Large intestine (tissue), 3 donors: ENCODE results near the gene DLG1. TPM values are rescaled to one million over a fixed set of nuclear protein-coding genes. Genes with fewer than 3 reads are reported as not detected.
"Not testable (repeated sequence)": the region's sequence is repeated elsewhere in the genome, so short reads cannot be mapped to it uniquely, and the experiment has no call there.

Experiments used
- DNase-seq, 2 donors: peaks; one replicate each; pipeline versions ENCODE4 v3.0.0 to v3.0.0-alpha.2; 2013
- H3K27ac ChIP-seq: one replicate; pipeline ENCODE4 v1.5.1; 2013; ENCODE audit warnings: low read length
- H3K27me3 ChIP-seq: 2 replicates; pipeline ENCODE4 v1.6.1; 2013; ENCODE audit warnings: low read length; ENCODE audit not compliant: control insufficient read depth, insufficient read depth
- H3K36me3 ChIP-seq: 2 replicates; pipeline ENCODE4 v1.6.1; 2013; ENCODE audit warnings: low read length; ENCODE audit not compliant: control insufficient read depth, insufficient read depth
- H3K4me1 ChIP-seq: one replicate; pipeline ENCODE4 v1.6.1; 2013; ENCODE audit warnings: low read length; ENCODE audit not compliant: control insufficient read depth, insufficient read depth
- H3K4me3 ChIP-seq: one replicate; pipeline ENCODE4 v1.5.1; 2013; ENCODE audit warnings: low read length
- H3K9me3 ChIP-seq: one replicate; pipeline ENCODE4 v1.6.1; 2013; ENCODE audit warnings: mild to moderate bottlenecking, low read depth, low read length, moderate library complexity; ENCODE audit not compliant: control insufficient read depth
- WGBS: methylation state at CpG from one replicate; pipeline ENCODE4 v1.1.5; 2013; ENCODE audit warnings: low lambda C conversion rate; ENCODE audit not compliant: insufficient coverage; 5-methylcytosine and 5-hydroxymethylcytosine counted together
- polyA plus RNA-seq: library from polyadenylated mRNA; unstranded; fragments of 120-200 nt; gene quantifications from one replicate; pipeline ENCODE4 v1.2.1, GENCODE V29; 2013

DLG1 gene
- polyA plus RNA-seq, 1 donor = 74.5 TPM

DNA sequence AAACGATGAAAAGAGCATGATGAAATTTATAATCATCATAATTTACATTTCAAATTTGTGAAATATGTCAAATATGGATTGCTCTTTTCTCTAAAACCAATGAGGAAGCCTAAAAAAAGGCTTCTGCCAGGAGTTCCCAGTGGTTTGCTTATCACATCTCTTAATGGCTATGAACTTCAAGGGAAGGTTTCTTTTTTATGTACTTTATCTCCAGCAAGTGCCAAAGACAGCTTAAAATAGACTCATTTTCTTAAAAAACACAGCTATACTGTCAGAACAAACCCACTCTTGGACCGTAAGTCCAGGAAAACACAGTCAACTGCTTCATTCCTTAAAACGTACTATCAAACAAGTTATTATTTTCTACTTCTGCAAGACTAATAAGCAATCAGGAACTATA, 80.2 kb downstream of the DLG1 start:
- Histone ChIP-seq H3K4me1 (peaks cover 3% of the 10 kb centered on the region), H3K36me3 (peaks cover 2% of the 10 kb centered on the region), H3K27me3 (no peaks in the 10 kb centered on the region), H3K4me3 (no peak overlapping the region), H3K27ac (no peak overlapping the region), H3K9me3 (no peaks in the 10 kb centered on the region)
- WGBS = 83% methylated on average over 2 of the region's 3 CpGs
- DNase-seq = no peak

DNA sequence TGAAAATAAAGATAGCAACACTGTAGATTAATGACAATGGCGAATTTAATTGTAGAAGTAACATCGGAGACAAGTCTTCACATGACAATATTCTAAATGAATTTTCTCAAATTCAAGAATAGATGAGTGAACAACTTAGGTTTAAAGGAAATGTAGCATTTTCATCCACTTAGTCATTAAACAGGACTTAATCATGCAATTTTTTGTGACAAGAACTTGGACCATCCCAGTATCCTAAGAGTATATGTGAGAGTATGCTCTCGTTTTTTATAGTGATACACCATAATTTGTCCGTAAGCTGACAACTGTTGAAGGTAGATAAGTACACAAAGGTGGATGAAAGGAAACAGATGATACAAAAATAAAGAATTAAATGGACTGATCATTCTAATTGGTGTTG, 81.5 kb downstream of the DLG1 start:
- H3K27ac ChIP-seq = no peak overlapping the region
- DNase-seq = no peak
- peaks cover 2% of the 10 kb centered on the region for H3K36me3 ChIP-seq
- H3K4me1 ChIP-seq = peaks cover 3% of the 10 kb centered on the region
- no peaks in the 10 kb centered on the region for H3K27me3 ChIP-seq
- 100% methylated on average over 3 of the region's 4 CpGs for WGBS
- no peak overlapping the region for H3K4me3 ChIP-seq
- H3K9me3 ChIP-seq = no peaks in the 10 kb centered on the region

DNA sequence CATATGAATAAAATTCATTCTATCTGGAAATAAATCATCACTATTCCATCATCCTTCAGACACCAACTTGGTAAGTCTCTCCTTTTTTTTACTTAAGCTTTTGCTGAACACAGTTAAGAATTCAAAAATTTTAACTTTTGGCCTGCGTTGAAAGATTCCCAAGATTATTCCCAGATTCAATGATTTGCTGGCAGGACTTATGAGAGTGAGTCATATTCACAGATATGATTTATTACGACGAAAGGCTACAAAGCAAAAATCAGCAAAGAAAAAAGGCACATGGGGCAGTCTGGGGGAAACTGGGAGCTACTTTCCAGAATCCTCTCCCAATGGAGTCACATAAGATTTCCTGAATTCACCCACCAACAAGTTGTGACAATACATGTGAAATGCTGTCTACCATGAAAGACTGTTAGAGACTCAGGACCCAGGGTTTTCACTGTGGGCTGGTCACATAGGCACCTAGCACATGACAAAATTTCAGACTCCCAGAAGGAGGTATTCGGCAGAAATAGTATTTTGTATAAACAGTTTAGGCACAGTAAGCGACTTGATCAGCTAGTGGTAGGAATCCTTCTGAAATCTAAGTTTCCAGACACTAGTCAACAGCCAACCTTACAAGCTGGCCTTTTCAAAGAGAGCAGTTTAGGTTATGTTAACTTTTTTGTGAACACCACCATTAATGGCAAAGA, 82.1 kb downstream of the DLG1 start:
- Histone ChIP-seq H3K27me3 (no peaks in the 10 kb centered on the region), H3K4me3 (no peak overlapping the region), H3K27ac (no peak overlapping the region), H3K36me3 (peaks cover 2% of the 10 kb centered on the region), H3K9me3 (no peaks in the 10 kb centered on the region), H3K4me1 (peaks cover 3% of the 10 kb centered on the region)
- no peak for DNase-seq
- 81% methylated on average over 5 of the region's 5 CpGs for WGBS

DNA sequence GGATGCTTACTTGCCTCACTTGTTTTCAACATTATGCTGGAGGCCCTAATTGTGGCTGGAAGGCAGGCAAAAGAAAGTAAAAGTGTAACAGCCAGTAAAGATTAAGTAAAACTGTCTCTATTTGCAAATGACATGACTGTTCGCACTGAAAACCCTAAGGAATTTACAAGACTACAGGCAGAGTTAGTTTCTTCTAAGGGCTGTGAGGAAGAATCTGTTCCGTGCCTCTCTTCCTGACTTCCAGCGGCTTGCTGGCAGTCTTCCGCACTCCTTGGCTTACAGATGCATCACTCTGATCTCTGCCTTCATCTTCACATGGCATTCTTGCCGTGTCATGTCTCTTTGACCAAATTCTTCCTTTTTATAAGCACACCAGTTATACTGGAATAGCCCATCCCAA, 86.1 kb downstream of the DLG1 start:
- no peaks in the 10 kb centered on the region for H3K27me3 ChIP-seq
- WGBS = 100% methylated on average over 2 of the region's 5 CpGs
- H3K4me3 ChIP-seq = no peak overlapping the region
- H3K4me1 ChIP-seq = no peaks in the 10 kb centered on the region
- H3K9me3 ChIP-seq = no peaks in the 10 kb centered on the region
- DNase-seq = no peak
- H3K27ac ChIP-seq = no peak overlapping the region
- no peaks in the 10 kb centered on the region for H3K36me3 ChIP-seq

DNA sequence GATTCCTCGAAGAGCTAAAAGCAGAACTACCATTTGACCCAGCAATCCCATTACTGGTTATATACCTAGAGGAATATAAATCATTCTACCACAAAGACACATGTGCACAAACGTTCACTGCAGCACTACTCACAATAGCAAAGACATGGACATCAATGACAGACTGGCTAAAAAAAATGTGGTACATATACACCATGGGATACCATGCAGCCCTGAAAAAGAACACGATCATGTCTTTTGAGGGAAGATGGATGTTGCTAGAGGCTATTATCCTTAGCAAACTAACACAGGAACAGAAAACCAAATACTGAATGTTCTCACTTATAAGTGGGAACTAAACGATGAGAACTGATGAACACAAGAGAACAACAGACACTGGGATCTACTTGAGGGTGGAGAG, 86.7 kb downstream of the DLG1 start:
- WGBS = 100% methylated on average over 2 of the region's 4 CpGs
- DNase-seq, H3K27ac ChIP-seq, H3K4me3 ChIP-seq, H3K36me3 ChIP-seq, H3K9me3 ChIP-seq, H3K27me3 ChIP-seq, H3K4me1 ChIP-seq: not testable (repeated sequence)

DNA sequence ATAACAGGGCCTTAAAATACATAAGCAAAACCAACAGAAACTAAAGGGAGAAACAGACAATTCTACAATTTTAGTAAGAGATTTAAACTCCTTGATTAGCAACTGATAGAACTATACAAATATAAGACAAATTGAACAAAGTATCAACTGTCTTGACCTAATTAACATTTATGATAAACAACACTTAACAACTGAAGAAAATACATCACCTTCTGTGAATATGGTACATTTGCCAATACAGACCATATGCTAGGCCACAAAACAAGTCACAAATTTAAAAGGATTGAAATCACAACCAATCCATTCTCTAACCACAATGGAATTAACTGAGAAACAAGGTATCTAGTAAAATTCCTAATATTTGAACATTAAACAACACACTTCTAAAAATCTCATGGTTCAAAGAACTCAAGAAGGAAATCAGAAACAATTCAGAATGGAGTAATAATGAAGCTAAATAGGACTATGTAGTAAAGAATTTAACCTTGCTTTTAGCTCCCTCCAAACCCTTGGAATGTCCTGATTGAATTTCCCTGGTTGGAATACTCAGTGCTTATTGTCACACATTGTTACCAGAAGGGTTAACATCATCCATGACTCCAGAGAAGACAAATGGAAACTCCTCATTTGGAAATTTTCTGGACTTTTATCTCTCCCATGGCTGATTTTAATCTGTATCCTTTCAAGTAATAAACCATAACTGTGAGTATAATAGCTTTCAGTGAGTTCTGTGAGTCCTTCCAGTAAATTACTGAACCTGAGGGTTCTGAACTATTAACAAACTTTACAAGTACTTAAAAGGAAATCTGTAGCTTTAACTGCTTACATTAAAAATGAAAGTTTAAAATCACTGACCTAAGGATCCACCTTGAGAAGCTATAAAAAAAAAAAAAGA, 88.8 kb downstream of the DLG1 start:
- H3K27ac ChIP-seq = no peak overlapping the region

DNA sequence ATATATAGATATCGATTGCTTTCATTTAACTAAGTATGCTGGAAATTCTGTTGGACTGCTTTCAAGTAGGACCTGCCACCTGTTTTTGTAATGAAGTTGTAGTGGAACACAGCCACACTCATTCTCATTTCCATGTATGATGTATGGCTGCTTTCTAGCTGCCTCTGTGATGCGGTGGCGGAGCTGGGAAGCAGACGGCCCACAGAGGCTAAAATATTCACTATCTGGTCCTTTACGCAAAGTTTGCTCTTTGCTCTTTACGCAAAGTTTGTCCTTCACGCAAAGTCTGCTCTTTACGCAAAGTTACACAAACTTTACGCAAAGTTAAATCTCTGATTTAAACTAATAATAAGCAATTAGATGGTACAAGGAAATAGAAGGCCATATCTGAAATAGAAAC, 91.5 kb downstream of the DLG1 start:
- no peak overlapping the region for H3K27ac ChIP-seq
- 100% methylated on average over 6 of the region's 9 CpGs for WGBS
- H3K4me1 ChIP-seq = no peaks in the 10 kb centered on the region
- no peaks in the 10 kb centered on the region for H3K27me3 ChIP-seq
- no peaks in the 10 kb centered on the region for H3K9me3 ChIP-seq
- H3K4me3 ChIP-seq = no peak overlapping the region
- H3K36me3 ChIP-seq = no peaks in the 10 kb centered on the region
- DNase-seq = no peak

More for the DNA sequence above, 88.8 kb downstream of the DLG1 start:
- no peak overlapping the region for H3K4me3 ChIP-seq
- no peaks in the 10 kb centered on the region for H3K4me1 ChIP-seq
- no peaks in the 10 kb centered on the region for H3K9me3 ChIP-seq
- no peaks in the 10 kb centered on the region for H3K27me3 ChIP-seq
- DNase-seq = no peak
- no peaks in the 10 kb centered on the region for H3K36me3 ChIP-seq

DNA sequence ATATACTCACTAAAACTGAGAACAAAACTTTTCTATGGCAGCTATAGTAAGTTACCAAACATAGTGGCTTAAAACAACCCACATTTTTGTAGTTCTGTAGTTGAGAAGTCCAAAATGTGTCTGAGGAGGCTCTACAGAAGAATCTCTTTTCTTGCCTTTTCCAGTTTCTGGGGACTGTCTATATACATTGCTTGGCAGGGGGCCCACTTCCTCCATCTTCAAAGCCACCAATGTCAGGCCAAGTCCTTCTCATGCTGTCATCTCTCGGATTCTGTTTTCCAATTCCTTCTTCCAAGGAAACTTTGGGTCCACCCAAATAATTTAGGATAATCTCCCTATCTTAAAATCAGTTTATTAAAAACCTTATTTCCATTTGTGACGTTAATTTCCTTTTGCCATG, 92.7 kb downstream of the DLG1 start:
- Histone ChIP-seq H3K27me3 (no peaks in the 10 kb centered on the region), H3K27ac (no peak overlapping the region), H3K4me1 (no peaks in the 10 kb centered on the region), H3K36me3 (no peaks in the 10 kb centered on the region), H3K9me3 (no peaks in the 10 kb centered on the region), H3K4me3 (no peak overlapping the region)
- 80% methylated on average over 1 of the region's 2 CpGs for WGBS
- no peak for DNase-seq

DNA sequence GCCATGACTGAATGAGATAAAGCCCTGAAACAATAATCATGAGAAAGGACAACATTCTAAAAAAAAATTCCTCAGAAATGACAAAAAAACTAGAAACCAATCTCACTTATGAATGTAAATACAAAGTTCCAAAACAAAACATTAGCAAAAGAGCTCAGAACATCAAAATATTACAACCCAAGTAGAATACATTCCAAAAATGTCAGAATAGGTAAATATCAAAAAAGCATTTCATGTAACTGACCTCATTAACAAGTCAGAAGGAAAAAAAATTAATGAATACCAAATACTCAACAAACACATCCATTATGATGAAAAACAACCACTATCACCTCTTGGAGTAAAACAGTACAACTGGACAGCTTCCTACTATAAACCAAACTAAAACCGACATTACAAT, 93.1 kb downstream of the DLG1 start:
- H3K4me3 ChIP-seq = no peak overlapping the region
- no peak for DNase-seq
- H3K27ac ChIP-seq = no peak overlapping the region
- no peaks in the 10 kb centered on the region for H3K4me1 ChIP-seq
- no peaks in the 10 kb centered on the region for H3K27me3 ChIP-seq
- H3K9me3 ChIP-seq = no peaks in the 10 kb centered on the region
- WGBS = 100% methylated on average over 1 of the region's 1 CpG
- H3K36me3 ChIP-seq = no peaks in the 10 kb centered on the region

DNA sequence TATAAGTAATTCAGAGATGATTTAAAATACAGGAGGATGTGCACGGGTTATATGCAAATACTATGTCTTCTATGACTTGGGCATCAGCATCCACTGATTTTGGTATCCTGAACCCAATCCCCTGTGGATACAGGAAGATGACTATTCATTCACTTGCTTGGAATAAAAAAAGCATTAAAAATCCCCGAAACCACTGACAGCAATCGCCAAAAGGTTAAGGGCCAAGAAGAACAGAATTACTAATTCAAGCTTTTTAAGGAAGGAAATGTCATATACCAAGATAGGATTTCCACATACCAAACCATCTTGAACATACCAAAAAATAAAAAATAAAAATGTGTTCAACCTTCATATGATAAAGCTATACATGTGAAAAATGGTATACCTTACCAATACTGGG, 93.7 kb downstream of the DLG1 start:
- Histone ChIP-seq H3K4me1 (no peaks in the 10 kb centered on the region), H3K9me3 (no peaks in the 10 kb centered on the region), H3K36me3 (no peaks in the 10 kb centered on the region), H3K4me3 (no peak overlapping the region), H3K27ac (no peak overlapping the region), H3K27me3 (no peaks in the 10 kb centered on the region)
- DNase-seq = no peak
- WGBS = 60% methylated on average over 1 of the region's 3 CpGs
